HL-60 (cell line): ENCODE measurements around the gene USP48.

Source experiments
- CTCF ChIP-seq: IDR thresholded peaks from one replicate; pipeline ENCODE4 v1.5.1; 2011; ENCODE audit warnings: low read length, control low read depth, inconsistent platforms; ENCODE audit not compliant: insufficient read depth
- POLR2AphosphoS5 ChIP-seq: IDR thresholded peaks from 2 replicates; pipeline ENCODE4 v1.6.1; 2012; ENCODE audit warnings: low read depth
- REST ChIP-seq: IDR thresholded peaks from 2 replicates; pipeline ENCODE4 v1.6.1; 2012; ENCODE audit warnings: low read depth; ENCODE audit not compliant: insufficient replicate concordance

- TF ChIP-seq REST (no peak), CTCF (no peak), POLR2AphosphoS5 (no peak)
These were observed 114.0 kb downstream of the USP48 start for GRCh38 chr1:21668951-21669257.
